Tibial artery (tissue), 4 donors: Measurements from ENCODE around the gene POLDIP2.

Source experiments
- DNase-seq, 2 donors: peaks; one replicate each; pipeline ENCODE4 v3.0.0-alpha.2; 2019
- H3K27ac ChIP-seq, 2 donors: fragments of 200-600 bp; sonication (generic) in 1 of 2; 1 replicate in 1 of 2; 2 replicates in 1 of 2; pipeline ENCODE4 v1.5.1; 2018 to 2019; ENCODE audit warnings: mild to moderate bottlenecking in 1 of 2
- H3K27me3 ChIP-seq, 2 donors: fragments of 200-600 bp; sonication (generic) in 1 of 2; one replicate each; pipeline versions ENCODE4 v1.5.1 to v1.6.0; 2016 to 2019
- H3K36me3 ChIP-seq, 3 donors: fragments of 200-600 bp; sonication (generic) in 2 of 3; one replicate each; pipeline ENCODE4 v1.5.1; 2016 to 2019; ENCODE audit warnings: mild to moderate bottlenecking in 2 of 3
- H3K4me1 ChIP-seq, 4 donors: fragments of 200-600 bp; sonication (generic) in 2 of 4; 1 replicate in 3 of 4; 2 replicates in 1 of 4; pipeline ENCODE4 v1.5.1; 2016 to 2019
- H3K4me3 ChIP-seq, 2 donors: fragments of 200-600 bp; sonication (generic) in 1 of 2; 1 replicate in 1 of 2; 2 replicates in 1 of 2; pipeline ENCODE4 v1.5.1; 2018 to 2019; ENCODE audit warnings: mild to moderate bottlenecking in 2 of 2
- H3K9me3 ChIP-seq, 3 donors: fragments of 200-600 bp; sonication (generic) in 1 of 3; one replicate each; pipeline ENCODE4 v1.5.1; 2016 to 2019
- CTCF ChIP-seq, 2 experiments: fragments of 200-600 bp in 1 of 2; fragments of 450-650 bp in 1 of 2; IDR thresholded peaks; one replicate each; pipeline ENCODE4 v1.5.1; 2017 to 2019; ENCODE audit warnings: antibody characterized with exemption in 2 of 2, mild to moderate bottlenecking in 1 of 2, moderate library complexity in 1 of 2
- intact Hi-C: fragments of 100-400 bp; cut with DNase I; formaldehyde crosslinking; loops from one replicate; pipeline ENCODE4 v1.15.0; 2023; ENCODE audit warnings: low total_unique reads

POLDIP2 gene

GRCh38 chr17:28317966-28318758 is 39.2 kb downstream of the POLDIP2 start:
- no peak for TF ChIP-seq CTCF (IDR thresholded peaks at IDR 0.05)
- no peaks in the 10 kb centered on the region for H3K27me3 ChIP-seq
- peak overlapping the region in 1 of 2 donors; percentile 42 for H3K27ac ChIP-seq
- H3K4me1 ChIP-seq = peaks cover 0 to 22% (median 13%) of the 10 kb centered on the region in 4 donors
- H3K9me3 ChIP-seq = no peaks in the 10 kb centered on the region
- no peaks in the 10 kb centered on the region for H3K36me3 ChIP-seq
- DNase-seq = no peak
- intact Hi-C loops = no loop called here
- H3K4me3 ChIP-seq = peak overlapping the region; percentile 56 to 81

GRCh38 chr17:28317099-28317965 is 40.0 kb downstream of the POLDIP2 start:
- Histone ChIP-seq H3K27me3 (no peaks in the 10 kb centered on the region), H3K4me3 (no peak overlapping the region), H3K27ac (no peak overlapping the region), H3K9me3 (no peaks in the 10 kb centered on the region), H3K36me3 (no peaks in the 10 kb centered on the region), H3K4me1 (peaks cover 0 to 22% (median 13%) of the 10 kb centered on the region in 4 donors)
- no peak for TF ChIP-seq CTCF (IDR thresholded peaks at IDR 0.05)
- no peak for DNase-seq
- intact Hi-C loops = no loop called here

GRCh38 chr17:28315846-28316705 is 41.3 kb downstream of the POLDIP2 start:
- Histone ChIP-seq H3K9me3 (no peaks in the 10 kb centered on the region), H3K4me3 (no peak overlapping the region), H3K27ac (no peak overlapping the region), H3K36me3 (no peaks in the 10 kb centered on the region), H3K27me3 (no peaks in the 10 kb centered on the region), H3K4me1 (peaks cover 0 to 22% (median 13%) of the 10 kb centered on the region in 4 donors)
- intact Hi-C loops = no loop called here
- no peak for DNase-seq
- TF ChIP-seq CTCF (IDR thresholded peaks at IDR 0.05) = no peak

GRCh38 chr17:28313841-28314240 is 43.5 kb downstream of the POLDIP2 start:
- DNase-seq = no peak
- intact Hi-C loops = no loop called here
- Histone ChIP-seq H3K4me1 (peaks cover 0 to 10% (median 8%) of the 10 kb centered on the region in 4 donors), H3K36me3 (no peaks in the 10 kb centered on the region), H3K27ac (no peak overlapping the region), H3K9me3 (no peaks in the 10 kb centered on the region), H3K27me3 (no peaks in the 10 kb centered on the region), H3K4me3 (no peak overlapping the region)
- TF ChIP-seq CTCF (IDR thresholded peaks at IDR 0.05) = no peak

- Histone ChIP-seq H3K4me1 (no peaks in the 10 kb centered on the region), H3K9me3 (no peaks in the 10 kb centered on the region), H3K36me3 (no peaks in the 10 kb centered on the region), H3K27ac (no peak overlapping the region), H3K27me3 (peaks cover 0 to 12% of the 10 kb centered on the region in 2 donors), H3K4me3 (no peak overlapping the region)
- intact Hi-C loops = no loop called here
- TF ChIP-seq CTCF (IDR thresholded peaks at IDR 0.05) = no peak
- DNase-seq = no peak
These were observed 50.3 kb downstream of the POLDIP2 start for GRCh38 chr17:28306954-28307401.
